HepG2 (cell line): ENCODE data around the gene SPTBN5. TPM values are rescaled to one million over a fixed set of nuclear protein-coding genes. Genes with fewer than 3 reads are reported as not detected.

Experiments
- ATAC-seq: fragments of 200-7000 bp; cut with Tn5 transposase; 3 replicates; pipeline ENCODE4 v1.9.1; 2020; ENCODE audit warnings: mild to moderate bottlenecking, moderate library complexity
- BruUV-seq: library from RNA; stranded (reverse); fragments of 400-500 nt; replicated peaks from 2 replicates; lab custom pipeline; 2021; lab: Mats Ljungman, UMichigan
- CTCF ChIA-PET: fragments of 300-600 bp; formaldehyde crosslinking; extraction: SDS; loops from one replicate; lab custom pipeline; 2021; ENCODE audit warnings: low total read pairs, inconsistent platforms, low intra/inter-chr PET ratio; lab: Yijun Ruan, JAX
- POLR2A ChIA-PET: fragments of 350-600 bp; sonication (Branson Sonifier 250); formaldehyde crosslinking; loops from one replicate; lab custom pipeline; 2020; ENCODE audit warnings: antibody characterized with exemption, inconsistent platforms; lab: Yijun Ruan, JAX
- DNase-seq: peaks from one replicate; pipeline ENCODE4 v3.0.0-alpha.2; 2015; ENCODE audit warnings: low spot score
- FAIRE-seq: peaks from 3 replicates; lab custom pipeline; 2011; peaks lifted over from hg19 to GRCh38; lab: Jason Lieb, UNC
- H2AFZ ChIP-seq: one replicate; pipeline ENCODE4 v1.6.1; 2011; ENCODE audit warnings: low read length, inconsistent platforms
- H3K27ac ChIP-seq: fragments of 300-600 bp; 3 replicates; pipeline ENCODE4 v1.8.0; 2011; ENCODE audit warnings: mixed run types, mild to moderate bottlenecking, mixed read lengths, low read length, inconsistent platforms; ENCODE audit not compliant: insufficient read depth; ENCODE audit errors: extremely low read length
- H3K27me3 ChIP-seq, 2 experiments: fragments of 200-600 bp in 1 of 2; 2 replicates in 1 of 2; 3 replicates in 1 of 2; pipeline versions ENCODE4 v1.6.0 to v1.8.0; 2011; ENCODE audit warnings: low read length in 2 of 2, mild to moderate bottlenecking in 2 of 2, moderate library complexity in 2 of 2, inconsistent platforms in 1 of 2; ENCODE audit not compliant: insufficient read depth in 2 of 2, control insufficient read depth in 1 of 2
- H3K36me3 ChIP-seq, 2 experiments: fragments of 200-600 bp in 1 of 2; replicated peaks in 1 of 2; 2 replicates in 1 of 2; 3 replicates in 1 of 2; pipeline versions ENCODE4 v1.5.1 to v1.8.0; 2011; ENCODE audit warnings: low read length in 2 of 2, inconsistent platforms in 1 of 2; ENCODE audit not compliant: insufficient read depth in 2 of 2, control insufficient read depth in 1 of 2
- H3K4me1 ChIP-seq: 2 replicates; pipeline ENCODE4 v1.5.1; 2012; ENCODE audit warnings: low read length, inconsistent platforms; ENCODE audit not compliant: insufficient read depth
- H3K4me2 ChIP-seq: 2 replicates; pipeline ENCODE4 v1.6.0; 2011; ENCODE audit warnings: low read depth, low read length, inconsistent platforms
- H3K4me3 ChIP-seq, 3 experiments: fragments of 200-600 bp in 1 of 3; sonication (generic), shearing (Covaris generic) in 1 of 3; replicated peaks in 1 of 3; 2 replicates each; pipeline ENCODE4 v1.5.1; 2011 to 2016; ENCODE audit warnings: low read length in 3 of 3, inconsistent platforms in 2 of 3, low read depth in 2 of 3, mild to moderate bottlenecking in 2 of 3, control low read depth in 1 of 3, mixed read lengths in 1 of 3; ENCODE audit not compliant: insufficient read depth in 1 of 3
- H3K79me2 ChIP-seq: one replicate; pipeline ENCODE4 v1.6.1; 2011; ENCODE audit warnings: low read length, inconsistent platforms; ENCODE audit not compliant: insufficient read depth
- H3K9ac ChIP-seq: 2 replicates; pipeline ENCODE4 v1.6.0; 2011; ENCODE audit warnings: mild to moderate bottlenecking, low read depth, low read length, inconsistent platforms; ENCODE audit not compliant: insufficient read depth
- H3K9me3 ChIP-seq: 2 replicates; pipeline ENCODE4 v1.5.1; 2012; ENCODE audit warnings: mild to moderate bottlenecking, low read length
- H4K20me1 ChIP-seq: 2 replicates; pipeline ENCODE4 v1.6.0; 2011; ENCODE audit warnings: inconsistent platforms, mild to moderate bottlenecking, low read length, moderate library complexity; ENCODE audit not compliant: insufficient read depth
- BATF2 ChIP-seq: sonication (generic); formaldehyde crosslinking; IDR thresholded peaks from 2 replicates; pipeline ENCODE4 v1.8.0; 2022; ENCODE audit warnings: mild to moderate bottlenecking, missing genetic modification reagents, moderate library complexity
- DPF2 ChIP-seq: sonication (generic); formaldehyde crosslinking; IDR thresholded peaks from 2 replicates; pipeline ENCODE4 v1.4.0; 2020; ENCODE audit warnings: mild to moderate bottlenecking, low read depth, missing genetic modification reagents, borderline replicate concordance
- EP300 ChIP-seq, 3 experiments: sonication (generic) in 1 of 3; formaldehyde crosslinking in 1 of 3; IDR thresholded peaks; 2 replicates each; pipeline versions ENCODE4 v1.5.1 to v1.6.1; 2011 to 2020; ENCODE audit warnings: low read depth in 2 of 3, low read length in 2 of 3, borderline replicate concordance in 1 of 3, improper control_type of control experiment in 1 of 3, mild to moderate bottlenecking in 1 of 3, missing genetic modification reagents in 1 of 3, moderate library complexity in 1 of 3
- HNRNPH1 ChIP-seq: fragments of 200-400 bp; formaldehyde crosslinking; optimal IDR thresholded peaks from 2 replicates; pipeline ENCODE3; 2017; ENCODE audit warnings: mild to moderate bottlenecking, low read depth, low read length
- HNRNPLL ChIP-seq: fragments of 200-400 bp; formaldehyde crosslinking; IDR thresholded peaks from 2 replicates; pipeline ENCODE4 v1.6.1; 2017; ENCODE audit warnings: mild to moderate bottlenecking, low read depth, low read length; ENCODE audit not compliant: poor library complexity, severe bottlenecking
- MLLT10 ChIP-seq: sonication (generic); formaldehyde crosslinking; IDR thresholded peaks from 2 replicates; pipeline ENCODE4 v1.4.0; 2020; ENCODE audit warnings: missing genetic modification reagents
- RARA ChIP-seq: IDR thresholded peaks from 2 replicates; pipeline ENCODE4 v1.6.1; 2016; ENCODE audit warnings: missing genetic modification reagents, missing compliant biosample characterization
- THAP11 ChIP-seq: IDR thresholded peaks from 2 replicates; pipeline ENCODE4 v1.6.1; 2016; ENCODE audit warnings: missing biosample characterization, missing genetic modification reagents
- ZBTB21 ChIP-seq: sonication (generic); formaldehyde crosslinking; IDR thresholded peaks from 2 replicates; pipeline ENCODE4 v1.4.0; 2020; ENCODE audit warnings: missing genetic modification reagents
- ZNF430 ChIP-seq: sonication (generic); formaldehyde crosslinking; IDR thresholded peaks from 2 replicates; pipeline ENCODE4 v1.9.0; 2021; ENCODE audit warnings: mild to moderate bottlenecking, missing genetic modification reagents
- ZNF44 ChIP-seq: sonication (generic); formaldehyde crosslinking; IDR thresholded peaks from 2 replicates; pipeline ENCODE4 v1.5.1; 2020; ENCODE audit warnings: mild to moderate bottlenecking, missing genetic modification reagents
- ZNF530 ChIP-seq: sonication (generic); formaldehyde crosslinking; IDR thresholded peaks from 2 replicates; pipeline ENCODE4 v1.5.0; 2020; ENCODE audit warnings: low read depth, mild to moderate bottlenecking, missing genetic modification reagents
- ZNF570 ChIP-seq: sonication (generic); formaldehyde crosslinking; IDR thresholded peaks from 2 replicates; pipeline ENCODE4 v1.4.0; 2020; ENCODE audit warnings: mild to moderate bottlenecking, missing genetic modification reagents, borderline replicate concordance
- ZNF614 ChIP-seq: IDR thresholded peaks from 2 replicates; pipeline ENCODE4 v1.6.1; 2018; ENCODE audit warnings: missing biosample characterization, missing genetic modification reagents, inconsistent platforms, borderline replicate concordance
- ZNF629 ChIP-seq: sonication (generic); formaldehyde crosslinking; conservative IDR thresholded peaks from 2 replicates; pipeline ENCODE4 v1.5.0; 2020; ENCODE audit warnings: missing genetic modification reagents
- ZNF746 ChIP-seq: sonication (generic); formaldehyde crosslinking; IDR thresholded peaks from 2 replicates; pipeline ENCODE4 v1.8.0; 2022; ENCODE audit warnings: mild to moderate bottlenecking, missing genetic modification reagents
- ZNF800 ChIP-seq: sonication (generic); formaldehyde crosslinking; IDR thresholded peaks from 2 replicates; pipeline ENCODE4 v1.4.0; 2020; ENCODE audit warnings: missing genetic modification reagents
- ZSCAN30 ChIP-seq: sonication (generic); formaldehyde crosslinking; IDR thresholded peaks from 2 replicates; pipeline ENCODE4 v1.5.0; 2020; ENCODE audit warnings: mild to moderate bottlenecking, missing genetic modification reagents
- WGBS: methylation state at CpG from one replicate; pipeline ENCODE4 v1.1.6; 2017; ENCODE audit warnings: low lambda C conversion rate; 5-methylcytosine and 5-hydroxymethylcytosine counted together
- in situ Hi-C: cut with HindIII; loops from 2 replicates; pipeline ENCODE4 v1.10.0; 2017; ENCODE audit warnings: low pct_unique_long_range_greater_than_20kb; ENCODE audit not compliant: extremely low pct_ligation_motif_present
- intact Hi-C: fragments of 100-400 bp; cut with micrococcal nuclease; formaldehyde crosslinking; loops from one replicate; pipeline ENCODE4 v1.10.0; 2022; ENCODE audit not compliant: unreplicated experiment
- polyA plus RNA-seq, 8 experiments: library from polyadenylated mRNA; depleted of rRNA in 3 of 8; stranded (reverse) in 7 of 8; unstranded in 1 of 8; fragments of >200 nt; fragmentation: Illumina TruSeq in 4 of 8; extraction: Trizol in 4 of 8; gene quantifications; 2 replicates each; pipeline versions ENCODE4 v1.2.1 to v1.2.3, GENCODE V29; 2011 to 2016; ENCODE audit warnings: low read depth in 4 of 8, missing spikeins in 1 of 8, mixed read lengths in 1 of 8; ENCODE audit not compliant: insufficient read depth in 1 of 8
- total RNA-seq, 5 experiments: library from RNA; depleted of rRNA; stranded (reverse); fragments of >200 nt; fragmentation: Illumina TruSeq; extraction: Trizol; gene quantifications; 2 replicates each; pipeline ENCODE4 v1.2.3, GENCODE V29; 2016; ENCODE audit warnings: low read depth in 1 of 5
- TF ChIP-seq, protein P1 (sequence below): sonication (generic); formaldehyde crosslinking; IDR thresholded peaks from 2 replicates; pipeline ENCODE4 v1.9.0; 2022; ENCODE audit warnings: missing genetic modification reagents, mild to moderate bottlenecking, borderline replicate concordance

SPTBN5 gene
- total and polyA plus RNA-seq, 2 of the 13 experiments (the other 11 are each of a cell fraction or from before 2014, with no cell fraction given): 0.01 to 0.07 TPM

DNA sequence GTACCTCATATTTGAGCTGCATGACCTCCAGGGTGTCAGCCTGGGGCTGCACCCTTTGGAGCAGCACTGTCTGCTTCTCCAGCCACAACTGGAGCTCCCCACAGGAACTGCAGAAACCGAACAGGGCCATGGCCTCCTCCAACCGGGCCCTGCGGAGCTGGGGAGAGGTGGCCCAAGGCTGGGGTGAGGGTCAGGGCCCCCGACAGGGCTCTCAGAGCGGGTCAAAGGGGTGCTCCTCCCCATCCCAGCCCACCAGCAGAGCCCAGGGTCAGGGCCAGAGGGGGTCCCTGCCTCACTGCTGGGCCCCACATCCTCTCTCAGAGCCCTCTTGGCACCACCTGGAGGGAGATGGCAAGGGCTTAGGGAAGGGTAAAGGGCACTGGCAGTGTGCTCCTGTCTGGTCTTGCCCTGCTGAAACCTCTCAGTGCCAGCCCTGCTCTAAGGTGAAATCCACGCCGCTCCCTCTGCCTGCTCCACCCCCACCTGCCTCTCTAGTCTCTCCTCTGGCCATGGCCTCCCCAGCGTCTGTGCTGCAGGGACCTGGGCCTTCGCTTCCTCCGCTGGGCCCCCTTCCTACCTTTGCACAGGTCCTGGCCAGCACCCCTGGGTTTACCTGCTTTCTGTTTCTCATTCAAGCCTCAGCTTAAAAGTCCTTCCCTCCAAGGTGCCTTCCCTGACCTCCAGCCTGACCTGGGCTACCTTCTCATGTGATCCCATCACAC, 13.5 kb downstream of the SPTBN5 start (continued):
- TF ChIP-seq DPF2 (CRISPR knock-in tag) (no peak), ZNF530 (CRISPR knock-in tag) (no peak), ZNF570 (no peak)

DNA sequence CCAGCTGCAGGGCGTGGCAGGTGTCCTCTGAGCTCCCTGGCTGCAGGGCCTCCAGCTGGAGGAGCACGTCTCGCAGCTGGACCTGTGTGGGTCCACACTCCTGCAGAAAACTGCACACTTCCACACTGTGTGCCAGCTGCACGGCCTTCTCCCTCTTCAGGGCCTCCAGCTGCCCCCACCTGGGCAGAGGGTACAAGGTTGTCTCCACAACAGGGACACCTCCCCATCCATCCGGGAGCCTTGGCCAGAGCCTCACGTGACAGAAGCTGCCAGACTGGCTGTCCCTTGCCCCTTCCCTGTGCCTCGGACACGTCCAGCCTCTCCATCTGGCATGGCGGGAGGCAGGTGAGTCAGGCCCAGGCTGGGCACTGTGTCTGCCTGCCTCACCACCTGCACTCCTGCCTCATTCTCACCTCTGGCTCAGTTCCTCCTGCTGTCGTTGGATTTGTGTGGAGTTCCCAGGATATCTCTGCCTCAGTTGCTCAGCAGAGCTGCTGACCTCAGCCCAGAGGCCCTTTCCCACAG, 14.5 kb downstream of the SPTBN5 start:
- POLR2A ChIA-PET: no interaction called here
- BruUV-seq: no TSS peak

More for the DNA sequence above, 14.5 kb downstream of the SPTBN5 start:
- Histone ChIP-seq H2AFZ (no peak overlapping the region), H3K27ac (no peak overlapping the region), H3K9me3 (no peaks in the 10 kb centered on the region), H4K20me1 (0 out of 2 replicates have a peak, but pooled peaks cover under 1% of the 10 kb centered on the region), H3K27me3 (peaks cover 16 to 68% of the 10 kb centered on the region in 2 experiments; a peak in 4 of 5 replicates), H3K36me3 (no peaks in the 10 kb centered on the region), H3K4me1 (peaks cover 17% of the 10 kb centered on the region; the same call in 1 of the 2 replicates), H3K79me2 (no peaks in the 10 kb centered on the region), H3K9ac (no peak overlapping the region), H3K4me3 (no peak overlapping the region), H3K4me2 (no peak overlapping the region)
- intact Hi-C loops: no loop called here
- CTCF ChIA-PET: no interaction called here
- FAIRE-seq (no peak), ATAC-seq (no peak), DNase-seq (no peak)
- TF ChIP-seq, protein P1, sequence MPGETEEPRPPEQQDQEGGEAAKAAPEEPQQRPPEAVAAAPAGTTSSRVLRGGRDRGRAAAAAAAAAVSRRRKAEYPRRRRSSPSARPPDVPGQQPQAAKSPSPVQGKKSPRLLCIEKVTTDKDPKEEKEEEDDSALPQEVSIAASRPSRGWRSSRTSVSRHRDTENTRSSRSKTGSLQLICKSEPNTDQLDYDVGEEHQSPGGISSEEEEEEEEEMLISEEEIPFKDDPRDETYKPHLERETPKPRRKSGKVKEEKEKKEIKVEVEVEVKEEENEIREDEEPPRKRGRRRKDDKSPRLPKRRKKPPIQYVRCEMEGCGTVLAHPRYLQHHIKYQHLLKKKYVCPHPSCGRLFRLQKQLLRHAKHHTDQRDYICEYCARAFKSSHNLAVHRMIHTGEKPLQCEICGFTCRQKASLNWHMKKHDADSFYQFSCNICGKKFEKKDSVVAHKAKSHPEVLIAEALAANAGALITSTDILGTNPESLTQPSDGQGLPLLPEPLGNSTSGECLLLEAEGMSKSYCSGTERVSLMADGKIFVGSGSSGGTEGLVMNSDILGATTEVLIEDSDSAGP (CRISPR knock-in tag): no peak
- TF ChIP-seq ZNF430 (no peak), ZNF614 (CRISPR knock-in tag) (no peak), ZBTB21 (CRISPR knock-in tag) (no peak), MLLT10 (CRISPR knock-in tag) (no peak), ZNF44 (CRISPR knock-in tag) (no peak), BATF2 (no peak), EP300 (IDR thresholded peaks at IDR 0.05; ENCODE audit: low read depth in 2 of 2, low read length in 2 of 2) (no peak), EP300 (CRISPR knock-in tag; IDR thresholded peaks at IDR 0.05; ENCODE audit: borderline replicate concordance) (no peak), RARA (CRISPR knock-in tag) (no peak), ZSCAN30 (no peak), HNRNPH1 (no peak), ZNF800 (CRISPR knock-in tag) (no peak), HNRNPLL (no peak), THAP11 (no peak), ZNF746 (no peak), ZNF629 (CRISPR knock-in tag) (no peak)
- in situ Hi-C loops: no loop called here
- WGBS: 17% methylated on average over 2 of the region's 10 CpGs
